DOHH2 (cell line): Measurements from ENCODE around the gene TTN.

Experiments used
- CTCF ChIP-seq: fragments of 200-600 bp; sonication (generic); IDR thresholded peaks from one replicate; pipeline ENCODE4 v1.5.1; 2014; ENCODE audit warnings: antibody characterized with exemption, mild to moderate bottlenecking, low read depth, low read length; ENCODE audit not compliant: poor library complexity, severe bottlenecking
- EZH2phosphoT487 ChIP-seq: fragments of 200-600 bp; sonication (generic); IDR thresholded peaks from 2 replicates; pipeline ENCODE4 v1.6.1; 2017; ENCODE audit warnings: borderline replicate concordance, mild to moderate bottlenecking, antibody characterized with exemption, low read length, moderate library complexity, mixed read lengths

- no peak for TF ChIP-seq CTCF
- no peak for TF ChIP-seq EZH2phosphoT487
Measured at GRCh38 chr2:178506524-178506923, 300.7 kb downstream of the TTN start.
